Gastrocnemius medialis (tissue), 4 donors: ENCODE measurements around the gene NUP88.

Source experiments
- CTCF ChIP-seq, 5 experiments: fragments of 450-650 bp in 3 of 5; fragments of 200-600 bp in 2 of 5; sonication (generic) in 2 of 5; IDR thresholded peaks in 4 of 5; conservative IDR thresholded peaks in 1 of 5; 1 replicate in 4 of 5; 2 replicates in 1 of 5; pipeline ENCODE4 v1.5.1; 2016 to 2019; ENCODE audit warnings: antibody characterized with exemption in 5 of 5, mild to moderate bottlenecking in 3 of 5, moderate library complexity in 3 of 5
- POLR2A ChIP-seq, 2 donors: fragments of 450-650 bp; IDR thresholded peaks; one replicate each; pipeline ENCODE4 v1.6.1; 2017; ENCODE audit warnings: antibody characterized with exemption in 2 of 2, mild to moderate bottlenecking in 2 of 2, moderate library complexity in 2 of 2

- TF ChIP-seq CTCF (IDR thresholded peaks at IDR 0.05 in 4 of 5, conservative IDR thresholded peaks at IDR 0.05 in 1 of 5) (no peak), POLR2A (IDR thresholded peaks at IDR 0.05) (no peak)
Measured at GRCh38 chr17:5444209-5444608, 24.7 kb upstream of the NUP88 start.
